ENCODE measurements around the gene SLC35F6.

The SLC35F6 gene

GRCh38 chr2:26764078-26764887 lies at the start of gene SLC35F6:
SLC35F6 (plus strand) TSS chr2:26764284; CDS start chr2:26764350, 66 bp downstream.
- peak; percentile 35 for DNase-seq

- no peak for DNase-seq
These were observed 48.4 kb upstream of the SLC35F6 start for GRCh38 chr2:26715528-26716270.

- DNase-seq, result no peak
These were observed 47.7 kb upstream of the SLC35F6 start for GRCh38 chr2:26716340-26716739.

GRCh38 chr2:26716769-26717168 lies 47.3 kb upstream of the SLC35F6 start:
- no peak for DNase-seq

GRCh38 chr2:26717362-26717761 lies 46.7 kb upstream of the SLC35F6 start:
- no peak for DNase-seq

- no peak for DNase-seq
These were observed 45.0 kb upstream of the SLC35F6 start for GRCh38 chr2:26718949-26719686.

- DNase-seq, result no peak
These were observed 43.6 kb upstream of the SLC35F6 start for GRCh38 chr2:26720322-26721114.

- DNase-seq, result no peak
These were observed 42.7 kb upstream of the SLC35F6 start for GRCh38 chr2:26721115-26722032.

- DNase-seq, result no peak
These were observed 41.8 kb upstream of the SLC35F6 start for GRCh38 chr2:26722328-26722727.

GRCh38 chr2:26722911-26723310 lies 41.2 kb upstream of the SLC35F6 start:
- no peak for DNase-seq

- DNase-seq, result no peak
These were observed 40.6 kb upstream of the SLC35F6 start for GRCh38 chr2:26723475-26723874.

- DNase-seq, result no peak
These were observed 39.9 kb upstream of the SLC35F6 start for GRCh38 chr2:26723991-26724750.

- DNase-seq, result no peak
These were observed 39.1 kb upstream of the SLC35F6 start for GRCh38 chr2:26724784-26725520.

GRCh38 chr2:26725521-26725820 lies 38.6 kb upstream of the SLC35F6 start:
- DNase-seq, result no peak

- DNase-seq, result no peak
These were observed 37.9 kb upstream of the SLC35F6 start for GRCh38 chr2:26726228-26726627.

- no peak for DNase-seq
These were observed 36.2 kb upstream of the SLC35F6 start for GRCh38 chr2:26727641-26728561.

GRCh38 chr2:26729311-26729710 lies 34.8 kb upstream of the SLC35F6 start:
- no peak for DNase-seq

GRCh38 chr2:26730549-26731344 lies 33.3 kb upstream of the SLC35F6 start:
- DNase-seq, result no peak
